ENCODE data around the gene AK3. TPM values are rescaled to one million over a fixed set of nuclear protein-coding genes. Genes with fewer than 3 reads are reported as not detected.

Gene AK3
- total and polyA plus RNA-seq, 2 experiments from 2014 or later, result 105 to 114 TPM

- H3K4me3 ChIP-seq, result no peak overlapping the region
- H3K4me1 ChIP-seq (ENCODE audit: low read depth), result no peaks in the 10 kb centered on the region
- peaks cover 59% of the 10 kb centered on the region for H3K36me3 ChIP-seq
- no peak for DNase-seq (ENCODE audit: low read depth in 1 of 2, low spot score in 1 of 2)
- no peak for TF ChIP-seq CTCF (IDR thresholded peaks at IDR 0.05; ENCODE audit: low read depth, low read length)
- H3K27ac ChIP-seq, result no peak overlapping the region
- H3K27me3 ChIP-seq, result no peaks in the 10 kb centered on the region
- no peaks in the 10 kb centered on the region for H3K9me3 ChIP-seq (ENCODE audit: low read depth)
These were observed 39.5 kb downstream of the AK3 start for GRCh38 chr9:4701526-4701925.

GRCh38 chr9:4700932-4701331 is 40.1 kb downstream of the AK3 start:
- no peak for DNase-seq (ENCODE audit: low read depth in 1 of 2, low spot score in 1 of 2)
- TF ChIP-seq CTCF (IDR thresholded peaks at IDR 0.05; ENCODE audit: low read depth, low read length), result no peak
- Histone ChIP-seq H3K27me3 (no peaks in the 10 kb centered on the region), H3K4me1 (ENCODE audit: low read depth) (no peaks in the 10 kb centered on the region), H3K4me3 (no peak overlapping the region), H3K27ac (no peak overlapping the region), H3K36me3 (peaks cover 53% of the 10 kb centered on the region), H3K9me3 (ENCODE audit: low read depth) (no peaks in the 10 kb centered on the region)

GRCh38 chr9:4700091-4700490 is 40.9 kb downstream of the AK3 start:
- no peak overlapping the region for H3K27ac ChIP-seq
- H3K27me3 ChIP-seq, result no peaks in the 10 kb centered on the region
- no peaks in the 10 kb centered on the region for H3K4me1 ChIP-seq (ENCODE audit: low read depth)
- H3K36me3 ChIP-seq, result peaks cover 46% of the 10 kb centered on the region
- no peak for TF ChIP-seq CTCF (IDR thresholded peaks at IDR 0.05; ENCODE audit: low read depth, low read length)
- peak in 1 of 2 donors; percentile 34 for DNase-seq (ENCODE audit: low read depth in 1 of 2, low spot score in 1 of 2)
- no peaks in the 10 kb centered on the region for H3K9me3 ChIP-seq (ENCODE audit: low read depth)
- H3K4me3 ChIP-seq, result no peak overlapping the region

GRCh38 chr9:4691795-4692194 is 49.2 kb downstream of the AK3 start:
- no peak overlapping the region for H3K4me3 ChIP-seq
- TF ChIP-seq CTCF (IDR thresholded peaks at IDR 0.05; ENCODE audit: low read depth, low read length), result no peak
- DNase-seq (ENCODE audit: low read depth in 1 of 2, low spot score in 1 of 2), result peak in 1 of 2 donors; percentile 64
- no peaks in the 10 kb centered on the region for H3K27me3 ChIP-seq
- H3K27ac ChIP-seq, result no peak overlapping the region
- H3K4me1 ChIP-seq (ENCODE audit: low read depth), result no peaks in the 10 kb centered on the region
- no peaks in the 10 kb centered on the region for H3K9me3 ChIP-seq (ENCODE audit: low read depth)
- peaks cover 8% of the 10 kb centered on the region for H3K36me3 ChIP-seq

- H3K9me3 ChIP-seq (ENCODE audit: low read depth), result no peaks in the 10 kb centered on the region
- no peaks in the 10 kb centered on the region for H3K4me1 ChIP-seq (ENCODE audit: low read depth)
- no peaks in the 10 kb centered on the region for H3K27me3 ChIP-seq
- no peak overlapping the region for H3K4me3 ChIP-seq
- TF ChIP-seq CTCF (IDR thresholded peaks at IDR 0.05; ENCODE audit: low read depth, low read length), result no peak
- H3K36me3 ChIP-seq, result peaks cover 21% of the 10 kb centered on the region
- DNase-seq (ENCODE audit: low read depth in 1 of 2, low spot score in 1 of 2), result no peak
- peak overlapping the region; percentile 58 for H3K27ac ChIP-seq
These were observed 50.9 kb downstream of the AK3 start for GRCh38 chr9:4690144-4690543.

GRCh38 chr9:4689687-4690104 is 51.3 kb downstream of the AK3 start:
- Histone ChIP-seq H3K4me1 (ENCODE audit: low read depth) (no peaks in the 10 kb centered on the region), H3K27ac (peak overlapping the region; percentile 58)
- TF ChIP-seq CTCF (IDR thresholded peaks at IDR 0.05; ENCODE audit: low read depth, low read length), result no peak

More at GRCh38 chr9:4689687-4690104, 51.3 kb downstream of the AK3 start:
- Histone ChIP-seq H3K9me3 (ENCODE audit: low read depth) (no peaks in the 10 kb centered on the region), H3K36me3 (peaks cover 21% of the 10 kb centered on the region), H3K4me3 (no peak overlapping the region), H3K27me3 (no peaks in the 10 kb centered on the region)
- no peak for DNase-seq (ENCODE audit: low read depth in 1 of 2, low spot score in 1 of 2)

Measured in cardiac muscle cell (in vitro differentiated cells and primary cell).